T-helper 2 cell treated with Interferon-gamma antibody and Interleukin-4, amounts not matched to agents 100 ng/mL and 5 ng/mL, for 36 hours (primary cell): ENCODE data around the gene ASCC1. TPM values are rescaled to one million over a fixed set of nuclear protein-coding genes. Genes with fewer than 3 reads are reported as not detected.

Source experiments
- intact Hi-C: fragments of 100-400 bp; cut with micrococcal nuclease; formaldehyde crosslinking; loops from one replicate; pipeline ENCODE4 v1.15.1; 2023
- total RNA-seq: library from RNA; stranded (reverse); gene quantifications from 2 replicates; pipeline ENCODE4 v1.2.3, GENCODE V29; 2022

ASCC1 gene
- total RNA-seq, 1 donor from 2014 or later = 24.3 TPM

DNA sequence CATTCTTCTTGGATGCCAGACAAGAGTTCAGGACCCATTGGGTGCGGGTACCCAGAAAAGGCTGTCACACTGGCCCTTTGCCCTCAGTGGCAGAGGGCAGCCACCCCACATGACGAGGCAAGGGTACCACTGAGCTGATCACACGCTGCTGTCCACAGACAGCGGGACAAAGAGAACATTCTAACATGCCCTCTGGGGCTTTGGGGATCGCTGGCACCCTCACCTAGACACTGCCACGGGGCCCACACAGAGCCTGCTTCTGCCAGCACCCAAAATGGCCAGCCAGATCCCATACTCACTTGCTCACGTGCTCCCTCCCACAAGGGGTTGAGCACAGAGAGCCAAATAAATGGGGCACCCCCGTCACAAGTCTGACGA lies 111.0 kb downstream of the ASCC1 start:
- intact Hi-C loops = loop anchor here (5.0 kb wide), 1 partner anchor 157 kb away; no protein-coding TSS in a partner anchor

DNA sequence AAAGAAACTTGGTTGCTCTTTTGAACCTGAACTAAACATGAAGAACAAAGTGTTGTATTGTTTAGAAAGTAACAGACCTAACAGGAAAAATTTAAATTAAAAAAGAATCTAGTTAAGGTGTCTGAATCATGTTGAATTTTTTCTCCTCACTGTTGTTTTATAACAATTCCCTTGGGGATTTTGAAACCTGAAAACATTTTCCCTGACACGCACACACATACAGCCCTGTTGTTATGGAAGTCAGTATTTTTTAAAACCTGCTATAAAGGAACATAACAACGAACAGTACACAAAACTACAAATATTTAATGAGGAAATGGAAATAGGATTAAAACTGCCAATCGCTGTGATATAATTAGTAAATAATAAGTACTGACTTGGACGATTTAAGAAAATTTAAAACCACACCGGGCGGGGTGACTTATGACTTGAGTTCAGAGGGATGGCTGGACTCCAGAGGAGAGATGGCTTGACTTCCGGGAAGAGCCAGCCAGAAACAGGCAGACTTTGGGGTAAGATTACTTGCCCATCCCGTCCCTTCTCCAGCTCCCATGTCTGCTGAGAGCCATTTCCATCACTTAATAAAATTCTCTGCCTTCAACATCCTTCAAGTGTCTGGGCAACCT lies 111.5 kb downstream of the ASCC1 start:
- intact Hi-C loops = loop anchor here (5.0 kb wide), 1 partner anchor 158 kb away; no protein-coding TSS in a partner anchor

DNA sequence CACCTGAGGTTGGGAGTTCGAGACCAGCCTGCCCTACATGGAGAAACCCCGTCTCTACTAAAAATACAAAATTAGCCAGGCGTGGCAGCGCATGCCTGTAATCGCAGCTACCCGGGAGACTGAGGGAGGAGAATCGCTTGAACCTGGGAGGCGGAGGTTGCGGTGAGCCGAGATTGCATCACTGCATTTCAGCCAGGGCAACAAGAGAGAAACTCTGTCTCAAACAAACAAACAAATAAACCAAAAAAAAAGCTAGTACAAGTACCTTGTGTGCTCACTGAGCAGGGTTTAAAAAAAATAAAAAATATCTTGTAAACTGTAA lies 116.5 kb downstream of the ASCC1 start:
- intact Hi-C loops = no loop called here

DNA sequence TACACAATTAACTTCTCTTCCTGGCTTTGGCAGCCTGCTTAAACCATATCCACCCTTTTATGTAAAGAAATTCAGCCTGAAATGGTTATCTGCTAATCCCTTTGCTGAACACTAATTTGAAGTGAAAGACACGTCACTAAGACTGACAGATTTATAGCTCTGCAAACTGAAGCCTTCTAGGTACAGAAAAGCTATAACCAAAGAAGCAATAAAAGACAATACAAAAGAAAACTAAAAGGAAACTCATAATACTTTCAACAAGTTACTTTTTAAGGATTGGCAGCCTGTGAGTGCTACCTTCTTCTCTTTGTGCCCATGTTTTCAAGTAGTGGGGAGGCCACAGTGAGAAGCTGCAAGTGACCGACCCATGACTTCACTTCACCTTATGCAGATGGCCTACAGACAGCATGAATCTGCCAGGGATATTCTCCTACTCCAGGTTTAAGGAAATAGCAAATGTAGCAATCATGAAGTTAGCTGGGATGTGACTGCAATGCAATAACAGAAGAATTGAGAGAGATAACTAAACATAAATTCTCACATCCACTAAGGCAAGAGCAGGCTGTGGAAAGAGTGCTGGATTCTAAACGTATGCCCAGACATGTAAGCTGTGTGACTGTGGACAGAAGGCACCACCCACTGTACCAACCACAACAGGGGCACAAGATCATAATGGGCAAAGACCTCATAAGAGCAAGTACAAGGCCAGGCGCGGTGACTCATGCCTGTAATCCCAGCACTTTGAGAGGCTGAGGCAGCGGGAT lies 117.1 kb downstream of the ASCC1 start:
- intact Hi-C loops = no loop called here

DNA sequence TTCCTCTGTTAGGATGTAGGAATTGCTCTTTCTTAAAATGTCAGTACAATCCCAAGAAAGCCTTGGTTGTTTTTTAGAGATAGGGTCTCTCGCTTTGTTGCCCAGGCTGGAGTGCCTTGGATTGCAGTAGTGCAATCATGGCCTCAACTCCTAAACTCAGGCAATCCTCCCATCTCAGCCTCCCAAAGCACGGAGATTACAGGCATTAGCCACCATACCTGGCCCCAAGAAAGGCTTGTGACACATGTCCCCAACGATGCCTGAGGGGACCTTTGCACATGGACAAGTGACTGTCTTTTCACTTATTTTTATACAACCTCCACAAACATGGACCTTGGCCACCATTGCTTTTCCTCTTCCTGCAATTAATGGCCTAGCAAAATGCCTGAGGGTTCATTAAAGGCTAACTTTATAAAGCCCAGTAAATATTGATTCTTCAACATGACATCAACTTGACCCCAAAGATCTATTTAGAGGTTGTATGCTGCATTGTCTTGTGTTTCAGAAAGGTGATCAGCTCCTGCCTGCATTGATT lies 117.7 kb downstream of the ASCC1 start:
- intact Hi-C loops = no loop called here

DNA sequence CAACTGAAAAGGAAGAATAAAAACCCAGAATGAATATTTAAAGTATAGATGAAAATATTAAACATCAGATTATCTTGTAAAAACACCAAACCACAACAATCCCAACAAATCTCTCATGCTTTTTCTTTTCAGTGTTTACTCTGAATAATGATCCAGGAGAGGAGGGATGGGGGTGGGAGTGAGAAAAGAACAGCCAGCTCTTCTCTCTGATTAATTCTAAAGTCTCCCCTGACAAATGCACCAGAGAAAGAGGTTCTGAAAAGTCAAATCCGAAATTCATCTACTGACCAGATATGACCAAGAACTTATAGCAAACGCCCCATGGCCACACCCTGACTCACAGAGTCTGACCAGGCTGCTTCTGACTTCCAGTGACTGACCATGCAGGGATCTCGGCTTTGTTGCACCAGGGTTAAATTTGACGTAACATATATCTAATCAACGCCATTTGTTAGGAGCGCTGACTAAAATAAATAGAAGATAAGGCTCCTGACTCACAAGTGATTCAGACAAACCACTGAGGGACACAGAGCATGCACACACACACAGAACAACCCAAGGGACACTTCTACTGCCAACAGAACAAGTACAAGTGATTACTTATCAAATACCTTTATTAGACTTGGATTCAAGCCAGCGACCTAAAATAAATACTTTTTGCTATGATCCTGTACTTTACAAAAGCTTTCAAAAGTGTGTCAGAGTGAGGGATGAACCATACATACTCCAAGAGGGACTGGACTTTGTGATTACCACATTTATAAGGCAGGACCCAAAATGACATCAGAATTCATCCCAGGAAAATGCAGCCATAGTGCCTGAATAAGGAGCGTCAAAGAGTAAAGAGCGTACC lies 118.4 kb downstream of the ASCC1 start:
- intact Hi-C loops = no loop called here

DNA sequence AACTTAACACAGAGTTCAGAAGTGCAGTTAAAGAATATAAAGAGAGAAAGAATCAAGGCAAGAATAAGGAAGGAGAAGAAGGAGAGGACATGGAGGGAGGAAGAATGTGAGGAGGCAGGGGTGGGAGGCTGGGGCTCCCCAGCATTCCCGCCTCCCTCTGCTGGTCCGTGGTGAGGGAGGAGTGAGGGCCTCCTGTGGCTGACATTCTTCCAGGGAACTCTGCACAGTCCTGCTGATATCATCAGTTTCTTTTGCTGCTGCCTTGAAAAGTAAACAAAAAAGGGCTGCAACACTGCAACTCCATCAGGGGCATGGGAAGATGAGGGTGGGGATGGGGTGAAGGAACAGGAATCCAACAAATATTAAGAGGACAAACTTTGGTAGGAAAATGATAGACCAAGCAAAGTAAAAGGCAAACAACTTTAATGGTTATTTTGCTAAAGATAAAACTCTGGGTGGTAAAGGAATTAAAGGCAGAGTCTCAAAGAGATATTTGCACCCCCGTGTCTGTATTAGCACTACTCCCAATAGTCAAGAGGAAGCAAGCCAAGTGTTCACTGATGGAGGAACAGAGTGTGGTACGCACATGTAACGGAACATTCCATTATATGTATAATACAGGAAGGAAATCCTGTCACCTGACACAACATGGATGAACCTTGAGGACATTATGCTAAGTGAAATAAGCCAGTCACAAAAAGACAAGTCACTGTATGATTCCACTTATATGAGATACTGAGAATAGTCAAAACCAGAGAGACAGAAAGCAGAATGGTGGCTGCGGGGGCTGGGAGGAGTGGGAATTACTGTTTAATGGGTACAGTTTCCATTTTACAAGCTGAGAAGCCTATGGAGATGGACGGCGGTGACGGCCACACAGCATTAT lies 119.7 kb downstream of the ASCC1 start:
- intact Hi-C loops = no loop called here

DNA sequence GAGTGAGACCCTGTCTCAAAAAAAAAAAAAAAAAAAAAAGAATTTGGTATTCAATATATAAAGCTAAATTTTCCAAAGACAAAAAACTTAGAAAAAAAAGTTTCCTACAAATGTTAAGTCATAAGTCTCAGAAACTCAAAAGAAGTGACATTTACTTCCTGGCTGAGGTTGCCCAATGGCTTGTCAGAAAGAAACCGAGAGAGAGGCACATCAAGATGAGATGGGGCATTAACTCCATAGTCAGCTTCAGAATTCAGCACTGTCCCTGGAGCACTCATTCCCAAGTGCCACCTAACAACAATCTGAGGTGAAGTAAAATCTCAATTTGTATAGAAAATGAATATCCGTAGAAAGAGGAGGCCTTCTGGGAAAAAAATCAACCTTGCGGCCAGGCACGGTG lies 120.9 kb downstream of the ASCC1 start:
- intact Hi-C loops = no loop called here

DNA sequence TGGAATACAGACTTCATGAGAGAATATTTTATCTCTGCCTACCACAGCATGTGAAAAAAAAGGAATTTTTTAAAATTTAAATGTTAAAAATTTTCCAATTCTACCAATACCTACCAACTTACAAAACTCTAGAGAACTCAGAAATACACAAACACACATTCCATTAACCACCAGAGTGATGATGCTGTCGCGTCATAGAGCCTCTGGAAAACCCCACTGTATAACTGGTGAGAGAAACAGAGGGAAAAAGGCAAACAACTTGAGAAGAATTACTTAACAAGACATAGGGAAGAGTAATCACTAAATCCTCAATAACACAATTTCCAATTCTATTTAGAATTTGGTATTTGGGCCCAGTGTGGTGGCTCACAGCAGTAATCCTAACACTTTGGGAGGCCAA lies 121.5 kb downstream of the ASCC1 start:
- intact Hi-C loops = no loop called here

DNA sequence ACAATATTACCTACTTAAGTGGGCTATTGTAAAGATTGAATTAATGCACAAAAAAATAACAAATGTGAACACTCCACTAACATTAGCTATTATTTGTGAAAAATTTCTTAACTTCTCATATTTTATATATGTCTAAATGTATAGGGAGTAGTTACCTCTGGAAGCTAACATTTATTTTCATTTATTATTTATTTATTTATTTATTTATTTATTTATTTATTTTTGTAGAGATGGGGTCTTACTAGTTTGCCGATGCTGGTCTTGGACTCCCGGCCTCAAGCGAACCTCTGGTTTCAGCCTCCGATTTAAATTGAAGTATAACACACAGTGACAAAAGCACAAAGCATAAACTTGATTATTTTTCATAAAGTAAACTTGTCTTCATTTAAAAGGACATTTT lies 122.6 kb downstream of the ASCC1 start:
- intact Hi-C loops = no loop called here

DNA sequence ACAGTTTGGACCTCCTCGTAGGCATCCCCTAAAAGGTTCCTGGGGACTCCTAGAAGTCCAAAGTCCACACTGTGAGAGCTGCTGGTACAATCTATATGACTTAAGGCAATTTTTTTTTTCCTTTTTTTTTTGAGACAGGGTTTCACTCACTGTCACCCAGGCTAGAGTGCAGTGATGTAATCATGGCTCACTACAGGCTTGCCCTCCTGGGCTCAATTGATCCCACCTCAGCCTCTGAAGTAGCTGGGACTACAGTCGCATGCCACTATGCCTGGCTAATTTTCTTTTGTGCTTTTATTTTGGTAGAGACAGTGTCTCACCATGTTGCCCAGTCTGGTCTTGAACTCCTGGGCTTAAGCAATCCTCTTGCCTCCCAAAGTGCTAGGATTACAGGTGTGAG lies 123.1 kb downstream of the ASCC1 start:
- intact Hi-C loops = no loop called here

DNA sequence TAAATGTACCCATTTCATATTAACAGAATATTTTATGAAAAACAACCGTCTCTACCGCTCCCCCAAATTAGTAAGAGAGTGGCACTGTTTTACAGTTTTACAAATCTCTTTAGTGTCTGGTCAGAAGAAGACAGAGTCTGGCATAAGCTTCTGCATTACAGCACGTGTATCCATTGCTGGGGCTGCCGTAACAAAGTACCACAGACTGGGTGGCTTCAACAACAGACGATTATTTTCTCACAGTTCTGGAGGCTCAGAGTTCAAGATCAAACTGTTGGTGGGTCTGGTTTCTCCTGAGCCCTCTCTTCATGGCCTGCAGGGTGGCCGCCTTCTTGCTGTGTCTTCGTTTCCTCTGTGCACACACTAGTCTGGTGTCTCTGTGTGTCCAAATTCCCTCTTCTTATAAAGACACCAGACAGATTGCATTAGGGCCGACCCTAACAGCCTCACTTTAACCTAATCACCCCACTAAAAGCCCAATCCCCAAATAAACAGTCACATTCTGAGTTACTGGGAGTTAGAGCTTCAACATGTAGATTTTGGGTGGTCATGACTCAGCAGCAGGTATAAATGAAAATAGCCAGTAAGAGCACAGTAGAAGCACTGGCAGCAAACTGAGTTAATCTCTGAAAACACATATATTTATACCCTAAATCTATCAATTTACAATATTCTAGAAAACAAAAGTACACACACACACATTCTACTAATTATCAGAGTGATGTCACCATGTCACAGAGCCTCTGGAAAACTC lies 123.7 kb downstream of the ASCC1 start:
- intact Hi-C loops = no loop called here

DNA sequence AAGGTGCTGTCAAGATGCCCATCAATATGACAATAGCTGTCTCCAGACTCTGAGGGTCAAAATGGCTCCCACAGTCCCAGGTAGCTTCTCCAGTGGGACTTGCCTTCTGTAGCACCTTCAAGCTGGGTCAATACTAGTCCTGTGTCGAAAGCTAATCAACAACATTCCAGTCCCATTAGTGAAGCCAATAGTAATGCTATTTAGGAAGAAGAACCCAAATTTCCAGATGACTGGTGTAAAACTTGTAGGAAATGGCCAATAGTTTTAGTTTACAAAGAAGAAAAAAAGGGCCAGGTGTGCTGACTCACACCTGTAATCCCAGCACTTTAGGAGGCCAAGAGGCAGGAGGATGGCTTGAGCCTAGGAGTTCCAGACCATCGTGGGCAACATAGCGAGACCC lies 125.8 kb downstream of the ASCC1 start:
- intact Hi-C loops = no loop called here

DNA sequence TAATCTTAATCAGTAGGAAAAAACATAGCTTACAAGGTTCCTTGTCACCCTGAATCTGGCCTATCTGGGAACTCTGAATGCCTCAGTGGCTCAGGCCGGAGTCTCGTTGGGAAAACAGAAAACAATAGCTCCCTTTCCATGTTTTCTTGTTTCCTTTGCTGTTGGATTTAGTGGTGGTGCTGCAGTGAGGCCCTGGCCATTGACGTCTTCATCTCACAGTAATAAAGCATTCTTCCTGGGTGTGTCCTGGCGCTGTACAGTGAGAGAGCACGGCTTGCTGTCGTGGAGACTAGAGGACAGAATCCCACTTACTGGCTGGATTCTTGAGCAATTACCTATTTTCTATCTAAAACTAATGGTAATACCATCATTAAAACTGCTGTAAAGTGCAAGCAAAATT lies 126.5 kb downstream of the ASCC1 start:
- intact Hi-C loops = loop anchor here (2.0 to 5.0 kb wide), 3 partner anchors 17 to 1008 kb away; partner anchors contain the start of gene P4HA1

DNA sequence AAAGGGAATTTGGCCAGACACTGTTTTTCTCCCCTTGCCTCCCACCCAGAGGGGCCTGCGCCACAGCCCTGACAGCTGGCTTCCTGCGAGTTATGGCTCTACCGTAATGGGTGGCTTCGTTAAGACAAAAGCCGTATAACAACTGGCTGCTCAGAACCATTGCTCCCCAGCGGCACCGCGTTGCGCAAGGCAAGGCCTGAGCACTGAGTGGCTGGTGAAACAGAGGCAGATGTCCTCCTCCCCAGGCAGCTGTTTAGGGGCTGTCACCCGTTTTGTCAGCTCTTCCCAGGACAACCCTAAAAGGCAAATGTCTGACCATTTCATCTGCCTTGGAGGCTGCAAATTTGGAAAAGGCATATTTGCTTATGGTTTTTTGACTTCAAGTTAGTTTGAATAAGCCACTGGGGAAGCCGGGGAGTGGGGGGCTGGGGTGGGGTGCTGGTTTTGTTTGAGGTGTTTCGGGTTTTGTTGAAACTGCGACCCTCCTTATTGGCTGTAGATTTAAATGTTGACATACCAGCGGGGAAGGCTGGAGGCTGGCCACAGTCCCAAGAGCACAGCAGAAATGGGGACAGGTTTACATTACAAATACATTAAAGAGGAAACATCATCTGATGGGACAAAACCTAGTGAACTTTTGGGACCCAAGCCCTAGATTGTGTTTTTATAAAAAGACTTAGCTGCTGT lies 127.0 kb downstream of the ASCC1 start:
- intact Hi-C loops = loop anchor here (2.0 to 5.0 kb wide), 3 partner anchors 18 to 1008 kb away; partner anchors contain the start of gene P4HA1

DNA sequence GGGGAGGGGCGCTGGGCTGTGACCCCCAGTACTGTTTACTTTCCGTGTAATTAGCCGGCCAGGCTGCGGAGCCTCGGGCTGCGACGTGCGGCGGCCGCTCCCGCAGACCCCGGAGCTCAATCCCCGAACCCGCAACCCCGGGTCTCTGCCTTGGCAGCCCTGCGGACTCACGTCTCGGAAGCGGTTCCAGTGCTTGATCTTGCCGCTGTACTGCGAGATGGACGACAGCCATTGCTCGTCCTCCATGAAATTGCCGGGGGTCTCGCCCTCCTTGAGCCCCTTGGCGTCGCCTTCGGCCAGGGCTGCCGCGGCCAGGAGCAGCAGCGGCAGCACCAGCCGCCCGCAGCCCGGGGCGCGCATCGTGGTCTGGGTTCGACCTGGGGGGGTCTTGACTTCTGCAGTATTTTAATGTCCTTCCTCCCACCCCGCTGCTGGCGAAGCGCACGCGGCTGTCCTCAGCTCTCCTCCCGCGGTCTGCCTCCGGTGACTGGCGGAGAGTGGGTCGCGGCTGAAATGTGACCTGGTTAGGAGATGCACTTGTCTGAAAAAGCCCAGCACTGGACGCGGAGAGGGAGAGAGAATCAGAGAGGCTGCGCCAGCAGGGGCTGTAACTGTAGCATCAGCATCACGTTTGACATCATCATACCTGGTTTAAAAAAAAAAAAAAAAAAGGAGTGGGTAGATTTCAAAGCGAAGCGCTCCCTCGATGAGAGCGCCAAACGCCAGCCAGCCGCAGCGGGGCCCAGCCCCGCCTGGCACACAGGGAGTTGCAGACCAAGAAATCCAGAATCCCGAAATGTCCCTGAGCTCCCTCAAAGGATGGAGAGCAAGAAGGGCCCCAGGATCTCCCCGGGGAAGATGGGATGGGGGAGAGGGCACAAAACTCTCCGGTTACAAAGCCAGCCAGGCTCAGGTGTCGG lies 127.8 kb downstream of the ASCC1 start, which contains the start of gene SPOCK2:
Gene SPOCK2 (minus strand): TSS at position 583 of the 920 bp plus-strand sequence. CDS start 223 bp downstream, at position 360.
- intact Hi-C loops = loop anchor here (1.0 to 5.0 kb wide), 4 partner anchors 19 to 1009 kb away; partner anchors contain the start of gene P4HA1

DNA sequence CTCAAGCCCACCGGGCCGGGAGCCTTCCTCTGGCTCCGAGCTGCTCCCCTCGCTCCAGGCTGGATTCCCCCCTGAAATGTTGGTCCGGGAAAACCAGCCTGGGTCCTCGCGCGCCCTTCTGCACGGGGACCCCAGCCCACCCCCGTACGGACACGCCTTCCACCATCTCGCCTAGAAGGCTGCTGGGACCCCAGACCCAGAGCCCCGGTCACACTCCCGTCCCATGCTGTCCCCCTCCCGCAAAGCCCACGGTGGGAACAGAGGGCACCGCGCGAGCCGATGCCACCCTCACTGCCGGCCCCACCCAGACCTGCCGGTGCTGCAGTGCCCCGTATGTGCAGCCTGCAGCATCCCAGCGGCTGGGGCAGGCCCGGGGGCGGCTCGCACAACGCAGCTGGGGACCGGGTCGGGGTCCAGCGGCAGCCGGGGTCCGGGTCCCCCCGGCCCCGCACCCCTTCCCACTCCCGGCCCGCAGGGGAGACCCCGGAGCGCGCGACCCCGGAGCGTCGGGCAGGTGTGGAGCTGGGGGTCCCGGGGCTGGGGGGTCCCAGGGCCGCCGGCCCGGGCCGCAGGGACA lies 128.6 kb downstream of the ASCC1 start:
- intact Hi-C loops = loop anchor here (1.0 to 5.0 kb wide), 2 partner anchors 248 to 1010 kb away; partner anchors contain the start of gene P4HA1
